Germinal center (tissue), 1 donor: ENCODE measurements around the gene EGFL8.
"Not testable (repeated sequence)": the region's sequence is repeated elsewhere in the genome, so short reads cannot be mapped to it uniquely, and the experiment has no call there.

ENCODE experiments used
- DNase-seq: peaks from one replicate; pipeline ENCODE4 v3.0.0; 2012; ENCODE audit warnings: mixed read lengths, low spot score

Gene EGFL8

GRCh38 chr6:32184084-32184640 lies 19.8 kb downstream of the EGFL8 start, which contains the start of gene AGER:
TSS of gene AGER (minus strand) at chr6:32184253. CDS start at chr6:32184222, 31 bp downstream.
- no peak for DNase-seq

- not testable (repeated sequence) for DNase-seq
Observed at GRCh38 chr6:32185681-32186131, 21.3 kb downstream of the EGFL8 start.

GRCh38 chr6:32186151-32186840 lies 21.9 kb downstream of the EGFL8 start:
- not testable (repeated sequence) for DNase-seq

GRCh38 chr6:32187009-32187709 lies 22.8 kb downstream of the EGFL8 start:
- no peak for DNase-seq

- not testable (repeated sequence) for DNase-seq
Observed at GRCh38 chr6:32187725-32188380, 23.5 kb downstream of the EGFL8 start.

GRCh38 chr6:32188381-32189068 lies 24.1 kb downstream of the EGFL8 start:
- no peak for DNase-seq

- no peak for DNase-seq
Observed at GRCh38 chr6:32189069-32189741, 24.8 kb downstream of the EGFL8 start.

GRCh38 chr6:32189742-32190053 lies 25.3 kb downstream of the EGFL8 start:
- no peak for DNase-seq

GRCh38 chr6:32190054-32190851 lies 25.9 kb downstream of the EGFL8 start, which contains the start of gene PBX2:
TSS of gene PBX2 (minus strand) at chr6:32190202. CDS start at chr6:32189915, 287 bp downstream.
- DNase-seq = peak; percentile 85

- DNase-seq = no peak
Observed at GRCh38 chr6:32190911-32191677, 26.7 kb downstream of the EGFL8 start.

- DNase-seq = no peak
Observed at GRCh38 chr6:32191696-32192607, 27.6 kb downstream of the EGFL8 start.

GRCh38 chr6:32192608-32193039 lies 28.2 kb downstream of the EGFL8 start, which contains the start of gene GPSM3:
TSS of gene GPSM3 (minus strand) at chr6:32192643. CDS start at chr6:32192513, 130 bp downstream.
- peak; percentile 65 for DNase-seq

- DNase-seq = not testable (repeated sequence)
Observed at GRCh38 chr6:32193096-32193495, 28.7 kb downstream of the EGFL8 start.

GRCh38 chr6:32194388-32194787 lies 30.0 kb downstream of the EGFL8 start:
- DNase-seq = no peak

GRCh38 chr6:32194825-32195651 lies 30.6 kb downstream of the EGFL8 start:
- no peak for DNase-seq

GRCh38 chr6:32195652-32195901 lies 31.2 kb downstream of the EGFL8 start:
- peak; percentile 96 for DNase-seq

- DNase-seq = peak; percentile 72
Observed at GRCh38 chr6:32195902-32196681, 31.7 kb downstream of the EGFL8 start.
